HEK293 (cell line): Measurements from ENCODE around the gene ABHD8.

ENCODE experiments used
- CTCF ChIA-PET: fragments of 350-600 bp; formaldehyde crosslinking; extraction: SDS; loops from one replicate; lab custom pipeline; 2021; ENCODE audit warnings: antibody characterized with exemption; lab: Yijun Ruan, JAX
- POLR2A ChIA-PET: fragments of 300-600 bp; formaldehyde crosslinking; extraction: SDS; loops from one replicate; lab custom pipeline; 2020; ENCODE audit warnings: antibody characterized with exemption, inconsistent platforms; lab: Yijun Ruan, JAX
- H3K27ac ChIP-seq: fragments of 200-500 bp; sonication (Bioruptor generic); 2 replicates; pipeline ENCODE4 v1.5.1; 2014; ENCODE audit warnings: low read depth, low read length, control low read depth, inconsistent platforms; ENCODE audit errors: extremely low read depth
- H3K36me3 ChIP-seq, 2 experiments: fragments of 200-500 bp in 1 of 2; sonication (Bioruptor generic) in 1 of 2; 1 replicate in 1 of 2; 2 replicates in 1 of 2; pipeline ENCODE4 v1.5.1; 2014 to 2017; ENCODE audit warnings: inconsistent platforms in 2 of 2, low read length in 2 of 2; ENCODE audit not compliant: control insufficient read depth in 2 of 2, insufficient read depth in 1 of 2
- H3K4me1 ChIP-seq: fragments of 200-500 bp; sonication (Bioruptor generic); 2 replicates; pipeline ENCODE4 v1.5.1; 2014; ENCODE audit warnings: mild to moderate bottlenecking, low read length, inconsistent platforms; ENCODE audit not compliant: control insufficient read depth, insufficient read depth
- H3K4me3 ChIP-seq: 2 replicates; pipeline ENCODE4 v1.5.1; 2011; ENCODE audit warnings: low read depth, mild to moderate bottlenecking, control low read depth, low read length, moderate library complexity
- H3K9me3 ChIP-seq: fragments of 200-500 bp; sonication (Bioruptor generic); 2 replicates; pipeline ENCODE4 v1.5.1; 2014; ENCODE audit warnings: low read depth, low read length, inconsistent platforms; ENCODE audit not compliant: control insufficient read depth, insufficient read depth
- KLF10 ChIP-seq: fragments of 450-650 bp; IDR thresholded peaks from 2 replicates; pipeline ENCODE4 v1.5.1; 2018; ENCODE audit warnings: missing biosample characterization, mild to moderate bottlenecking, missing genetic modification characterization
- KLF9 ChIP-seq: fragments of 450-650 bp; formaldehyde crosslinking; IDR thresholded peaks from 2 replicates; pipeline ENCODE4 v1.5.1; 2016; ENCODE audit warnings: missing biosample characterization, missing genetic modification characterization, low read depth
- OSR2 ChIP-seq: fragments of 450-650 bp; formaldehyde crosslinking; IDR thresholded peaks from 2 replicates; pipeline ENCODE4 v1.5.1; 2016; ENCODE audit warnings: missing biosample characterization, missing genetic modification characterization
- ZBTB1 ChIP-seq: fragments of 450-650 bp; formaldehyde crosslinking; IDR thresholded peaks from 2 replicates; pipeline ENCODE4 v1.5.1; 2016; ENCODE audit warnings: missing biosample characterization, missing genetic modification characterization
- ZBTB17 ChIP-seq: fragments of 450-650 bp; formaldehyde crosslinking; IDR thresholded peaks from 2 replicates; pipeline ENCODE4 v1.5.1; 2016; ENCODE audit warnings: missing biosample characterization, missing genetic modification characterization
- ZBTB8A ChIP-seq: fragments of 450-650 bp; formaldehyde crosslinking; IDR thresholded peaks from 2 replicates; pipeline ENCODE4 v1.5.1; 2016; ENCODE audit warnings: missing biosample characterization, missing genetic modification characterization
- ZFP3 ChIP-seq: fragments of 450-650 bp; formaldehyde crosslinking; IDR thresholded peaks from 2 replicates; pipeline ENCODE4 v1.5.1; 2016; ENCODE audit warnings: low read depth, missing biosample characterization, missing genetic modification characterization
- ZNF146 ChIP-seq: fragments of 450-650 bp; formaldehyde crosslinking; IDR thresholded peaks from 2 replicates; pipeline ENCODE4 v1.5.1; 2016; ENCODE audit warnings: missing biosample characterization, missing genetic modification characterization
- ZNF175 ChIP-seq: fragments of 450-650 bp; formaldehyde crosslinking; IDR thresholded peaks from 2 replicates; pipeline ENCODE4 v1.5.1; 2016; ENCODE audit warnings: missing biosample characterization, missing genetic modification characterization
- ZNF2 ChIP-seq: fragments of 450-650 bp; formaldehyde crosslinking; IDR thresholded peaks from 2 replicates; pipeline ENCODE4 v1.5.1; 2016; ENCODE audit warnings: missing biosample characterization, missing genetic modification characterization
- ZNF341 ChIP-seq: fragments of 450-650 bp; formaldehyde crosslinking; IDR thresholded peaks from 2 replicates; pipeline ENCODE4; 2016; ENCODE audit warnings: low read depth, missing biosample characterization, missing genetic modification characterization
- ZNF391 ChIP-seq: fragments of 450-650 bp; formaldehyde crosslinking; IDR thresholded peaks from 2 replicates; pipeline ENCODE4 v1.5.1; 2016; ENCODE audit warnings: low read depth, missing biosample characterization, missing genetic modification characterization, borderline replicate concordance
- ZNF416 ChIP-seq: fragments of 450-650 bp; formaldehyde crosslinking; IDR thresholded peaks from 2 replicates; pipeline ENCODE4 v1.5.1; 2016; ENCODE audit warnings: missing biosample characterization, missing genetic modification characterization
- ZNF423 ChIP-seq: fragments of 450-650 bp; formaldehyde crosslinking; IDR thresholded peaks from 2 replicates; pipeline ENCODE4 v1.5.1; 2016; ENCODE audit warnings: missing biosample characterization, missing genetic modification characterization
- ZNF610 ChIP-seq: fragments of 450-650 bp; formaldehyde crosslinking; IDR thresholded peaks from 2 replicates; pipeline ENCODE4 v1.5.1; 2016; ENCODE audit warnings: missing biosample characterization, missing genetic modification characterization, borderline replicate concordance
- ZNF623 ChIP-seq: fragments of 450-650 bp; formaldehyde crosslinking; IDR thresholded peaks from 2 replicates; pipeline ENCODE4 v1.5.1; 2016; ENCODE audit warnings: missing biosample characterization, missing genetic modification characterization
- ZNF791 ChIP-seq: fragments of 450-650 bp; formaldehyde crosslinking; IDR thresholded peaks from 2 replicates; pipeline ENCODE4 v1.5.1; 2016; ENCODE audit warnings: missing biosample characterization, missing genetic modification characterization
- TF ChIP-seq, protein P1 (sequence below): fragments of 450-650 bp; formaldehyde crosslinking; IDR thresholded peaks from 2 replicates; pipeline ENCODE4 v1.5.1; 2016; ENCODE audit warnings: missing biosample characterization, missing genetic modification characterization
- TF ChIP-seq, protein P2 (sequence below): fragments of 450-650 bp; formaldehyde crosslinking; IDR thresholded peaks from 2 replicates; pipeline ENCODE4 v1.5.1; 2016; ENCODE audit warnings: missing biosample characterization, missing genetic modification characterization
- TF ChIP-seq, protein P3 (sequence below): fragments of 450-650 bp; formaldehyde crosslinking; IDR thresholded peaks from 2 replicates; pipeline ENCODE4 v1.5.1; 2016; ENCODE audit warnings: missing biosample characterization, missing genetic modification characterization
- TF ChIP-seq, protein P4 (sequence below): fragments of 450-650 bp; formaldehyde crosslinking; conservative IDR thresholded peaks from 2 replicates; pipeline ENCODE4 v1.5.1; 2016; ENCODE audit warnings: low read depth, missing biosample characterization, missing genetic modification characterization
- TF ChIP-seq, protein P5 (sequence below): fragments of 450-650 bp; formaldehyde crosslinking; IDR thresholded peaks from 2 replicates; pipeline ENCODE4 v1.5.1; 2017; ENCODE audit warnings: missing biosample characterization, missing genetic modification characterization

Gene ABHD8

DNA sequence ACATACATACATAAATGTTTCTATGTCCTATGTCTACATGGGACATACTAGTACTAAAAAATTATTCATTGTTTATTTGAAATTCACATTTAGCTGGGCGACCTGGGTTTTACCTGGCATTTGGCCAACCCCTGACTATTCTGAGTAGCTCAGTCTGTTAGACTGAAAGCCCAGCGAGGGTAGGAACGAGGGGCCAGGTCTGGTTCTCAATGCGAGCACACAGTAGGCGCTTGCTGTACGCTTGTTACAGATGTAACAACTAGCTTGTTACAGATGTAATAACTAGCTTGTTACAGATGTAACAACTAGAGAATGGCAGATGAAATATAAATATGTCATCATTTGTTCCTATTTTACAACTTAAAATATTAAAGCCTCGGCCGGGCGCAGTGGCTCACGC lies 32.4 kb upstream of the ABHD8 start:
- Histone ChIP-seq H3K4me1 (peaks cover 8% of the 10 kb centered on the region), H3K9me3 (no peaks in the 10 kb centered on the region), H3K4me3 (no peak overlapping the region), H3K36me3 (peaks cover 0 to 27% of the 10 kb centered on the region in 2 experiments; a peak in 2 of 3 replicates), H3K27ac (no peak overlapping the region)
- ChIA-PET CTCF (interaction anchor here (0.6 to 1.6 kb wide), 10 partner anchors 23 to 777 kb away, joined by 3 to 6 read pairs (median 3); no protein-coding TSS in a partner anchor), POLR2A (interaction anchor here (1.2 to 7.6 kb wide), 4 partner anchors 18 to 84 kb away, joined by 3 to 64 read pairs (median 6); partner anchors contain the start of genes DDA1 and MVB12A)
- TF ChIP-seq KLF10 (tag by site-specific recombination) (0 out of 2 replicates have a peak, but pooled peaks have one; percentile 18), ZNF175 (tag by site-specific recombination) (no peak)

DNA sequence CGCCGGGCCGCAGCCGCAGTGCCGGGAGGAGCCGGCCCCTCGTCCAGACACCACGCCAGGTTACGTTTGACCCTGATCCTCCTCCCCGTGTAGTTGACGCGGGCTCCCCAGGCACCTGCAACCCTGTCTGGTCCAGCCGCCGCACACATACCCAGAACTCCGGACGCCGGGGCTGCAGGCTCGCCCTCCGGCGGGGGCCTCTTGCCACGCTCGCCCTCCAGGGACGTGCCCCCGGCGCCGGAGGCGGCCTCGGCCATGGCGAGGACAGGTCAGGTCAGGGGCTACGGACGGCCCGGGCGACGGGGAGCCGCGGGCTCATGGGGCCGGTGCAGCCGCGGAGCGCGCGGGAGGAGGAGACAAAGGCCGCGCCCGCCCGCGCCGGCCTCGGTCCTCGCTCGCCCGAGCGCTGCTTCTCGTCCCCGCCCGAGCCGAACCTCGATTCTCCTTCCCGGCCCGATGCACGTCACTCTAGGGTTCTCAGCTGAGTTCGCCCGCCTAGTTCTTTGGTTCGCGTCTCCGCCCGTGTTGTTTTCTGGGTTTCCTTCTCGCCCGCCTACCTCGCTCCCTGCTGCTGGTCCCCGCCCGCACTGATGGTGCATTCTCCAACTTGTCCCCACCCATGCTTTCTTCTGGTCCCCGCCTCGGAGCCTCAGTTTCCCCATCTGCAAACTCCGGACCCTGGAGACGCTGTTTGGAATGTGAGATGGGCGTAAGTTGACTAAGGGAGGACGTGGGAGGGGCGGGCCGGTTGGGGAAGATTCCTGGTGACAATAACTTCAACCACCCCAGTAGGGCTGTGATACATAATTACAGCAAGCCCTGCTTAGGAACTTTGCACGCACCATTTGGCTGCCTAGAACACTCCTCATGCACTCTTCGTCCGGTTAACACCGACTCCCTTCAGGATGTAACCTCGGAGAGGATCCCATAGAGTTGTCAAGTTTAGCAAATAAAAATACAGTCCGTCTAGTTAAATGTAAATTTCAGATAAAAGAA lies 31.5 kb upstream of the ABHD8 start, which contains the start of gene ANO8:
Gene ANO8 (minus strand): TSS at position 442 of the 996 bp plus-strand sequence. CDS start 185 bp downstream, at position 257.
- ChIA-PET CTCF (interaction anchor here (0.6 to 2.4 kb wide), 14 partner anchors 22 to 529 kb away, joined by 3 to 9 read pairs (median 3); partner anchors contain the start of gene MRPL34), POLR2A (interaction anchor here (0.7 to 7.6 kb wide), 6 partner anchors 11 to 85 kb away, joined by 3 to 64 read pairs (median 4); partner anchors contain the start of genes DDA1 and MVB12A)
- Histone ChIP-seq H3K36me3 (peaks cover 0 to 31% of the 10 kb centered on the region in 2 experiments; a peak in 2 of 3 replicates), H3K27ac (peak within 1 kb of the TSS; percentile 57; the same call in 1 of the 2 replicates), H3K9me3 (no peaks in the 10 kb centered on the region), H3K4me3 (peak within 1 kb of the TSS; percentile 72), H3K4me1 (peaks cover 8% of the 10 kb centered on the region)
- peak; percentile 49 for TF ChIP-seq ZNF341 (tag by site-specific recombination)
- TF ChIP-seq ZNF791 (tag by site-specific recombination) = peak; percentile 16; the same call in 1 of the 2 replicates
- peak; percentile 93 for TF ChIP-seq ZBTB8A
- TF ChIP-seq ZNF416 (tag by site-specific recombination) = peak; percentile 89
- TF ChIP-seq, protein P1, sequence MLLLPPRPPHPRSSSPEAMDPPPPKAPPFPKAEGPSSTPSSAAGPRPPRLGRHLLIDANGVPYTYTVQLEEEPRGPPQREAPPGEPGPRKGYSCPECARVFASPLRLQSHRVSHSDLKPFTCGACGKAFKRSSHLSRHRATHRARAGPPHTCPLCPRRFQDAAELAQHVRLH = peak; percentile 96
- TF ChIP-seq ZFP3 (tag by site-specific recombination) = 0 out of 2 replicates have a peak, but pooled peaks have one; percentile 46
- TF ChIP-seq, protein P2, sequence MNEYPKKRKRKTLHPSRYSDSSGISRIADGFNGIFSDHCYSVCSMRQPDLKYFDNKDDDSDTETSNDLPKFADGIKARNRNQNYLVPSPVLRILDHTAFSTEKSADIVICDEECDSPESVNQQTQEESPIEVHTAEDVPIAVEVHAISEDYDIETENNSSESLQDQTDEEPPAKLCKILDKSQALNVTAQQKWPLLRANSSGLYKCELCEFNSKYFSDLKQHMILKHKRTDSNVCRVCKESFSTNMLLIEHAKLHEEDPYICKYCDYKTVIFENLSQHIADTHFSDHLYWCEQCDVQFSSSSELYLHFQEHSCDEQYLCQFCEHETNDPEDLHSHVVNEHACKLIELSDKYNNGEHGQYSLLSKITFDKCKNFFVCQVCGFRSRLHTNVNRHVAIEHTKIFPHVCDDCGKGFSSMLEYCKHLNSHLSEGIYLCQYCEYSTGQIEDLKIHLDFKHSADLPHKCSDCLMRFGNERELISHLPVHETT (tag by site-specific recombination) = peak; percentile 99
- TF ChIP-seq, protein P3, sequence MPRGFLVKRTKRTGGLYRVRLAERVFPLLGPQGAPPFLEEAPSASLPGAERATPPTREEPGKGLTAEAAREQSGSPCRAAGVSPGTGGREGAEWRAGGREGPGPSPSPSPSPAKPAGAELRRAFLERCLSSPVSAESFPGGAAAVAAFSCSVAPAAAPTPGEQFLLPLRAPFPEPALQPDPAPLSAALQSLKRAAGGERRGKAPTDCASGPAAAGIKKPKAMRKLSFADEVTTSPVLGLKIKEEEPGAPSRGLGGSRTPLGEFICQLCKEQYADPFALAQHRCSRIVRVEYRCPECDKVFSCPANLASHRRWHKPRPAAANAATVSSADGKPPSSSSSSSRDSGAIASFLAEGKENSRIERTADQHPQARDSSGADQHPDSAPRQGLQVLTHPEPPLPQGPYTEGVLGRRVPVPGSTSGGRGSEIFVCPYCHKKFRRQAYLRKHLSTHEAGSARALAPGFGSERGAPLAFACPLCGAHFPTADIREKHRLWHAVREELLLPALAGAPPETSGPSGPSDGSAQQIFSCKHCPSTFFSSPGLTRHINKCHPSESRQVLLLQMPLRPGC (tag by site-specific recombination) = peak; percentile 95
- peak; percentile 99 for TF ChIP-seq ZNF391 (tag by site-specific recombination)
- peak; percentile 90 for TF ChIP-seq ZNF146
- TF ChIP-seq OSR2 = peak; percentile 48; the same call in 1 of the 2 replicates
- TF ChIP-seq ZNF623 (tag by site-specific recombination) = peak; percentile 62
- no peak for TF ChIP-seq ZNF423 (tag by site-specific recombination)
- no peak for TF ChIP-seq ZBTB1 (tag by site-specific recombination)
- TF ChIP-seq, protein P4, sequence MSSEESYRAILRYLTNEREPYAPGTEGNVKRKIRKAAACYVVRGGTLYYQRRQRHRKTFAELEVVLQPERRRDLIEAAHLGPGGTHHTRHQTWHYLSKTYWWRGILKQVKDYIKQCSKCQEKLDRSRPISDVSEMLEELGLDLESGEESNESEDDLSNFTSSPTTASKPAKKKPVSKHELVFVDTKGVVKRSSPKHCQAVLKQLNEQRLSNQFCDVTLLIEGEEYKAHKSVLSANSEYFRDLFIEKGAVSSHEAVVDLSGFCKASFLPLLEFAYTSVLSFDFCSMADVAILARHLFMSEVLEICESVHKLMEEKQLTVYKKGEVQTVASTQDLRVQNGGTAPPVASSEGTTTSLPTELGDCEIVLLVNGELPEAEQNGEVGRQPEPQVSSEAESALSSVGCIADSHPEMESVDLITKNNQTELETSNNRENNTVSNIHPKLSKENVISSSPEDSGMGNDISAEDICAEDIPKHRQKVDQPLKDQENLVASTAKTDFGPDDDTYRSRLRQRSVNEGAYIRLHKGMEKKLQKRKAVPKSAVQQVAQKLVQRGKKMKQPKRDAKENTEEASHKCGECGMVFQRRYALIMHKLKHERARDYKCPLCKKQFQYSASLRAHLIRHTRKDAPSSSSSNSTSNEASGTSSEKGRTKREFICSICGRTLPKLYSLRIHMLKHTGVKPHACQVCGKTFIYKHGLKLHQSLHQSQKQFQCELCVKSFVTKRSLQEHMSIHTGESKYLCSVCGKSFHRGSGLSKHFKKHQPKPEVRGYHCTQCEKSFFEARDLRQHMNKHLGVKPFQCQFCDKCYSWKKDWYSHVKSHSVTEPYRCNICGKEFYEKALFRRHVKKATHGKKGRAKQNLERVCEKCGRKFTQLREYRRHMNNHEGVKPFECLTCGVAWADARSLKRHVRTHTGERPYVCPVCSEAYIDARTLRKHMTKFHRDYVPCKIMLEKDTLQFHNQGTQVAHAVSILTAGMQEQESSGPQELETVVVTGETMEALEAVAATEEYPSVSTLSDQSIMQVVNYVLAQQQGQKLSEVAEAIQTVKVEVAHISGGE = peak; percentile 93
- peak; percentile 85 for TF ChIP-seq KLF9 (tag by site-specific recombination)
- peak; percentile 97 for TF ChIP-seq ZNF2 (tag by site-specific recombination)
- TF ChIP-seq ZNF610 (tag by site-specific recombination) = peak; percentile 90
- TF ChIP-seq, protein P5, sequence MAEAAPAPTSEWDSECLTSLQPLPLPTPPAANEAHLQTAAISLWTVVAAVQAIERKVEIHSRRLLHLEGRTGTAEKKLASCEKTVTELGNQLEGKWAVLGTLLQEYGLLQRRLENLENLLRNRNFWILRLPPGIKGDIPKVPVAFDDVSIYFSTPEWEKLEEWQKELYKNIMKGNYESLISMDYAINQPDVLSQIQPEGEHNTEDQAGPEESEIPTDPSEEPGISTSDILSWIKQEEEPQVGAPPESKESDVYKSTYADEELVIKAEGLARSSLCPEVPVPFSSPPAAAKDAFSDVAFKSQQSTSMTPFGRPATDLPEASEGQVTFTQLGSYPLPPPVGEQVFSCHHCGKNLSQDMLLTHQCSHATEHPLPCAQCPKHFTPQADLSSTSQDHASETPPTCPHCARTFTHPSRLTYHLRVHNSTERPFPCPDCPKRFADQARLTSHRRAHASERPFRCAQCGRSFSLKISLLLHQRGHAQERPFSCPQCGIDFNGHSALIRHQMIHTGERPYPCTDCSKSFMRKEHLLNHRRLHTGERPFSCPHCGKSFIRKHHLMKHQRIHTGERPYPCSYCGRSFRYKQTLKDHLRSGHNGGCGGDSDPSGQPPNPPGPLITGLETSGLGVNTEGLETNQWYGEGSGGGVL (tag by site-specific recombination) = peak; percentile 90
- peak; percentile 97 for TF ChIP-seq ZBTB17 (tag by site-specific recombination)
